HG02623 (cell line): ENCODE results near the gene SYT2.
A peak's percentile ranks its signal among the peaks of the same experiment; 100 is the strongest.
"Not testable (repeated sequence)": the region's sequence is repeated elsewhere in the genome, so short reads cannot be mapped to it uniquely, and the experiment has no call there.

ENCODE experiments used
- ATAC-seq: cut with Tn5 transposase; IDR thresholded peaks from one replicate; pipeline ENCODE4 v1.9.1; 2021; ENCODE audit warnings: moderate library complexity; ENCODE audit not compliant: unreplicated experiment

SYT2 gene

DNA sequence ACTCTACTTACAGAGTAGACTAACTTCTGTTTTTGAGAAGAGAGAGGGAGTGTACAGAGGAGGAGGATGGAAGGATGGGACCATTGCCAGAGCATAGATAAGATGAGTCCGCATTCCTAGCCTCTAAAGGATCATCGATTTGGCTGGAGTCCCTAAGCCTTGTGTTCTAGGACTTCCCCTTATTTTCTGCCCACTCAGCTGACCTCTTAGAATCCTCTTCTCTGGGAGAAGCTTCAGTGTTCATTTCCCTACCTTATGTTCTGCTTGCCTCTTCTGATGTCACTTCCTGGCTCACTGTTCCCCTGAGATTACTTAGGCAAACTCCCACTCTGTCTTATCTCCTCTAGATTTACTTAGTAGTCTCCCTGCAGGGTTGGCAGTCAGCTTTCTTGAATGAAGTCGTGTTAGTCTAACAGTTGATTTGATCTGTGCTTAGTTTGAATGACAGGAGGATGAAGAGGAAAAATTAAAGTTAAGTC, 156.7 kb downstream of the SYT2 start:
- ATAC-seq = peak; percentile 40

DNA sequence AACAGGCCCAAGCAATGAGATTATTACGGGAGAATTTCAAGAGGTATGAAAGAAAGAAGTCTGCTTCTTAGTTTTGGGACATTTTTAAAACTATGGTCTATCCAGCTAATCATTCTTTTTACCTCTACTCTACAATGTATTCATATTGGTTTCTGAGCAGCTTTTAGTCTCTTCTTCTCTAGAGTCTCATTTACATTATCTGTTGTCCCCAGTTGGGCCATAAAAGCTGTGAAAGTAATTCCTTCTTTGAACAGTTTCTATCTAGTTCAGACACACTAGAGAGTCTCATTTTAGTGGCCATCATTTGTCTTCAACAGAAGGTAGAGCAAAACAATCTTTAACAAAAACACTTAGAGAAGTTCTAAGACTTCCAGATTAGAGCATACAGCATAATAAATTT, 157.2 kb downstream of the SYT2 start:
- ATAC-seq = not testable (repeated sequence)

DNA sequence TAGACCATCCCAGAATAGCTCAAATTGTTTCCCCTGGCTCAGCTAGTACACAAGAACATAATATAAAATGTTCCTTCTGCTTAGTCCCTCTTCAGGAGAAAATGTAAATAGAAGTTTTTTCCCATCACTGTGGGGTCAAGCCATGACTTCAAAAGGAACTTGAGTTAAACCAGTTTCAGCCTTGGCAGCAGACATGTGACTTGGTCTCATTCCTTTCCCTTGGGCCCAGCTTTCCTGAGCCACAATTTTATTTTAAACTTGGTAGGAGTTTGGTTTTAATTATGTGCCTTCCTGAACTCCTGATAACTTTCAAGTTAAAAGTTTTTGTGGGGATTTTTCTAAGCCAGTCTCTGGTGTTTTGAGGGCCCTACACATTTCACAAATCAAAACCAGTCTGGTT, 157.6 kb downstream of the SYT2 start:
- ATAC-seq = not testable (repeated sequence)

DNA sequence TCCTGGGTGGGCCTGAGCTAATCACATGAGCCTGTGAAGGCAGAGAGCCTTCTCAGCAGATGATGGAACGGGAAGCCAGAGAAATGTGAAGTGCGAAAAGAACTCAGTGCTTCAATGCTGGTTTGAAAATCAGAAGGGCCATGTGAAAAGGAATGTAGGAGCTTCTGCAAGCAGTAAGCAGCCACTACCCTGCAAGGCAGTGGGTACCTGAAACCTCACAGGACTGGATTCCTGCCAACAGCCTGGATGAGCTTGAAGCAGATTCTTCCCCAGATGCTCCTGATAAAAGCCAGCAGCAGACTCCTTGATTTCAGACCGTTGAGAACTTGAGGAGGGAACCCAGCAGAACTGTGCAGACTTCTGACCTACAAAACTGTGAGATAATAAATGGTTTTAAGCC, 158.6 kb downstream of the SYT2 start:
- no peak for ATAC-seq

DNA sequence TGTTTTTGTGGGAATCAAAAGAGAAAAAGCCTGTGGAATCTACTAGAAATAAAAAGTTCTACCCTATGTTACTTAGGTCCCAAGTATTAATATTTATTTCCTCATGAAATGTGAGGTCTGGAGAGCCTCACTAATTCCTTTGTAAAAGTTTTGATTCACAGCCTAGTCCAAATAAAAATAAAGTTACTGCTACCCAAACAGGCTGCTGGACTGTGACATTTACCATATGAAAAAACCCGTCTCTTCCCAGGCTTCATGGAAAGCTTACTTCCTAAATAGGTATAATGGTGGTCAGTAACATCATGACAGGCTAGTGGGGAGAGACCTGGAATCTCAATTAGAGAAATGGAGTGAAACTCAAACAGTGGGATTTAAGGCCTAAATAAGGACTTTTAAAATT, 160.2 kb downstream of the SYT2 start:
- ATAC-seq = not testable (repeated sequence)

DNA sequence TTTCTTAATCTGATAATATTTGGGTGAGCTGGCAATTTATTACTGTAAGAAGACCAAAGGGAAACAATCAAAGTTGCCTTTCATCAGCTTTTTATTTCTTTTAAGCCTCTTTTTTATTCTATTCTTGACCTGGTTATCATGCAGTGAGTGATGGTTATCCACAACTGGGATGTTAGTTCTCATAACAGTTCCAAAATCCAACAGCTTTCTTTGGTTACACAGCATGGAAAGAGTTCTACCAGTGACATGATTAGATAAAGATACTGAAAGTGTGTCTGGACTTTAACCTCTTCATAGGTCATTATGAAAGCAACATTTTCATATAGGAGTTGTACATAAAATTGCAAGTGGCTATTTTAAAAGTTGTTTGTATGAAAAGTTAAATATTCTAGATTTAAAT, 163.0 kb downstream of the SYT2 start:
- ATAC-seq = no peak

DNA sequence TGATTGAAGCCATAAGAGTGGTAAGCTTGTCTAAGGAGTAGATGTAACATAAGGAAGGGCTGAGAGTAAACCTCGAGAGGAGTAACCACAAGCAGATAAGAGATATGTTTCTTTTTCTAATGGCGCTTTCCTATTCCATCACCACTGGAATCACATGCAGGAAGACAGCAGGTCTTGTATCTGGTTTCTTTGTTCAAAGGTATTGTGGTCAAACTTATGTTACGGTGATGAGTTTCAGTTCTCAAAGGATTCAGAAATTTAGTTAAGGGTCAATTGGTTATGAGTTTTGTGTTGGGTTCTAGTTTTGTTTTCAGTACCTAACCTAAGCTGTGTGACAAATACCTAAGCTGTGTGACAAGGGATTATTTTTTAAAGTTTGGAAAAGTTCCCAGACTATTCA, 163.5 kb downstream of the SYT2 start:
- ATAC-seq = peak; percentile 89

DNA sequence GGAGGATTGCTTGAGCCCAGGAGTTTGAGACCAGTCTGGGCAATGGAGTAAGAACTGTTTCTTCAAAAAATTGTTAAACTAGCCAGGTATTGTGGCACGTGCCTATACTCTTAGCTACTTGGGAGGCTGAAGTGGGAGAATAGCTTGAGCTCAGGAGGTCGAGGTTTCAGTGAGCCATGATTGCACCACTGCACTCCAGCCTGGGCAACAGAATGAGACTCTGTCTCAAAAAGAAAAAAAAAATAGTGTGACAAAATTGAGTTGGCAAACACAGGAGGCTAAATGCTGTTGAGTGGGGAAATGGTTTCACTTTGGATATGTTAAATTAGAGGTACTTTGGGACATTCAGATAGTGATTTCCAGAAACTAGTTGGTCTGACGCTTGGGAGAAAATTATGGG, 163.9 kb downstream of the SYT2 start:
- ATAC-seq = peak; percentile 15

DNA sequence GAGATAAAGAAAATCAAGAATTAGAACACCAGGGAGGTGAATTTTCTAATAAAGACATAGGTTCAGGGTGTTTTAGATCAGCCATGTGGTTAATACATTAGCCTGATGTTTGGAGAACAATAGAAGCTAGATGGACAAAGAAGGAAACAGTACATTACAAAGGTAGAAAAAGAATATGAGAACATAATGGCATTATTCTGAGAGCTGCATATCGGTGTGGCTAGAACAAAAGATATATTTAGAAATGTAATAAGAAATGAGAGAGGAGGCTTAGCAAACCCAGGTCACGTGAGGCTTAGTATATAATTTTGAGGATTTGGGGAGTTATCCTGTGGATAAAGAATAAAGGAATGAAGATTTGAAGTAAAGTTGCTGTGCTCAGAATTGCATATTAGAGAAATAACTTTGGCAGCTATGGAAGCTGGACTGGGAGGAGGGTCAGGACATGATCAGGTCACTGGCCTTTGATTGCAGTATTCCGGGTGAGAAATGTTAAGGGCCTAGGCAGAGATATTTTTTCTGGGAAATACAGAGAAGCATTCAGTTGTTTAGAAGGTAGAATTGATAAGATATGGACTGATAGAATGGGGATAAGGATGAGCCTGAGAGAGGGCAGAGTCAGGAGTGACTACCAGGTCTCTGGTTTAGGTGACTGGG, 164.5 kb downstream of the SYT2 start:
- not testable (repeated sequence) for ATAC-seq

DNA sequence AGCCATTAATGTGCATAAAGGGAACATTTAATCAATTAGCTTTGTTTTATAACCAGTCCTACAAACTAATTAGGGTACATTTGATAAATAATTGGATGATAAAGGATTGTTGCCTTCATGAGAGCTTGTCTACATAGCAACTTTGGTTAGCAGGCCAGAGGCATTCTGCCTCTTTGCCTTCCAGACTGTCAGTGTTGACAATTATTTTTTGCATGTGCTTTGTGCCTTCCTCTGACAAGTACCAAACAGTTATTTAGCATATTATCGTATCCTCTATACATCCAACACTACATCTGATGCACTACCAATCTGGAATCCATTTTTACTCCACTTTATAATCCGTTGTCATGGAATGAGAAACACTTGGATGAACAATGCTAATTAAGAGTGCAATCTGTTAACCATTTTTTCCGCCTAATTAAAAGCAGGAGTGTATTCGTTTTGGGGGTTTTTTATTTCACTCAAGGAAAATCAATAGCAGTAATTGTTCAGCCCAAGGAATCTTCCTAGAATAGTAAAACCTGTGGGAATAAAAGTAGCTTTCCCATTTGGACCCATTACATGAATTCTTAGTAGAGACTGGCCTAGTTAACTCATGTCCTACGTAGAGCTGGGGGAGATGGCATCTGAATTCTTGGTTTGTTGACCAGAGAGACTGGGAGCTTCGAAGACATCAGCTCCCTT, 165.3 kb downstream of the SYT2 start:
- ATAC-seq = not testable (repeated sequence)

DNA sequence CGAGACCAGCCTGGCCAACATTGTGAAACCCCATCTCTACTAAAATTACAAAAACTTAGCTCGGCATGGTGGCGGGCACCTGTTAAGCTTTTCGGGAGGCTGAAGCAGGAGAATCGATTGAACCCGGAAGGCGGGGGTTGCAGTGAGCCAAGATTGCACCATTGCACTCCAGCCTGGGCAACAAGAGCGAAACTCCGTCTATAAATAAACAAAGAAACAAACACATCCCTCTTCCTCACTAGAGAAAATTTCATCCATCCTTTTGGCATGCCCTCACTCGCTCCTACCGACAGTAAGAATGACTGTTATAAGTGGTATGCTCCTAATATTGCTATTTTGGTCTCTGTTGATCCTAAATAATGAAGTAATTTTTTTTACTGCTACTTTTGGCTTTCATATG, 166.7 kb downstream of the SYT2 start:
- ATAC-seq = not testable (repeated sequence)

DNA sequence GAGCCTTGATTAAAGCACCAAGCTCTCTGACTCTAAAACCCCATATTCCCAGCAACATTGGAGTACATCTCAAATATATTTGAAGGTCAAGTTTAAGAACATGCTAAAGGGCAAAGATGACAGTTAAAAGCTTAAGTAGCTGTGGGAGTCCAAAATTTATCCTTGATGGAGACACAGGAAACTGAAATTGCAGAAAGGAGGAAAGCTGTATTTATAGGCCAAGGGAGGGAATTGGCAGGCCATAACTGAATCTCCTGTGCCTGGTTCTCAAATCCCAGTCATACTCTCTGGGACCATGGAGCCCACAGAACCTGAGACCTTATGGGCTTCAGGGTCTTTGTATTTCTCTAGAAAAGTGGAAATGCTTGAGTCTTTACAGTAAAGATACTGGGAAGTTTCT, 167.8 kb downstream of the SYT2 start:
- ATAC-seq = not testable (repeated sequence)

DNA sequence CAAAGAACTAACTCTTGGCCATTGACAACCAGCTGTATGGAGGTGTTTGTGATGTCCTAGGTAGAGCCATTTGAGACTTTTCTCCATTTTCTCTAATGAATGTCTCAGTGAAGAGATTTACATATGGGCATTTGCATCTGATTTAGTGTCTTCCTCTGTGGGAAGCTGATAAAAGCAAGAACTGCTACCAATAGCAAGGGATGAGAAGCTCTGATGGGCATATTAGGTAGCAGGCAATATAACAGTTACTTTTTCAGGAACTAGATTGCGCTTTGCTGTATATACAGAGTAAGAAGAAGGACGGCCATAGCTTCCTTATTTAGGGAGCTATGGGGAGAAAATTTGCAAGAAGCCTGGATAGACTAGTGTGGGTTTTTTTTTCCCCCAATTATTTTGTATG, 169.4 kb downstream of the SYT2 start:
- ATAC-seq = not testable (repeated sequence)
